Thyroid gland (tissue), 4 donors: ENCODE results near the gene ZMYND10.

Source experiments
- POLR2A ChIP-seq, 2 donors: fragments of 450-650 bp; IDR thresholded peaks; one replicate each; pipeline ENCODE4 v1.6.1; 2017; ENCODE audit warnings: antibody characterized with exemption in 2 of 2, mild to moderate bottlenecking in 2 of 2, moderate library complexity in 1 of 2
- TF ChIP-seq, protein P1 (sequence below), 6 experiments: fragments of 200-600 bp in 3 of 6; fragments of 450-650 bp in 3 of 6; sonication (generic) in 3 of 6; IDR thresholded peaks; one replicate each; pipeline ENCODE4 v1.5.1; 2016 to 2019; ENCODE audit warnings: antibody characterized with exemption in 6 of 6, mild to moderate bottlenecking in 2 of 6, inconsistent platforms in 1 of 6, moderate library complexity in 1 of 6

DNA sequence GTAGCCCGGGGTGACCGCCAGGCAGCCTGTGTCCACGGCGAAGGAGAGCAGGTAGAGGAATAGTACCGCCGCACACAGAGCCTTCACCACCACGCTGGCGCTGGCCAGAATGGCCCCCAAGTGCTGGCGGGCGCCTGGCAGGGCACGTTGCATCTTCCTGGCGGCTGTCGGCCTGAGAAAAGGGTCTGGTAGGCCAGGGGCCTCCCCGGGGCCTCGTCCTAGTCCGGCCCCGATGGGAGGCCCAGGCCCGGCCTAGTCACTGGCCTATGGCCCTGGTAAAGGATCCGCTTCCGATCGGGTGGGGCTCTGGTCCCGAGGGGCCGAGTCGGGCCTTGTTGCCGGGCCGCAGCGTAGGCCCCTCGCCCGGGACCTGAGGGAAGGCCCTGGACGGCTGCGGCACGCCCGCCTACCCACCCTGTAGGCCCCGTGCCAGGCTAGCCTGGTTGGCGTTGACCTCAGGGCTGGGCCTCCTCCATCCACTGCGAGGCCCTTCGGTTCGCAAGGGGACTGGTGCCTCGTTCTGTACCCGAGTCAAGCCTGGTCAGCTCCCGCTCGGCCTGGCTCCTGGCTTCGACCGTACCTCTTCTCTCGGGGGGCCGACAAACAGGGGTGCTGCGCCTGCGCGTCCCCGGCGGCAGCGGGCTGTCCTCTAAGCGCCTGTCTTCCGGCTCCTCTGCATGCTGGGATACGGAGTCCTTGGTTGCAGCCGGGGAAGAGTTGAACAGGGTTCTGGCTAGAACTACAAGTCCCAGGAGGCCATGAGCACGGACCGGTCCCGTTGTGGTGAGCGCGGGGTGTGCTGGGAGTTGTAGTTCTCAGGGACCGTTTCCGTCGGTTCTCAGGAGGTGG lies 13.6 kb upstream of the ZMYND10 start, which contains the start of gene TMEM115:
- TF ChIP-seq, protein P1, sequence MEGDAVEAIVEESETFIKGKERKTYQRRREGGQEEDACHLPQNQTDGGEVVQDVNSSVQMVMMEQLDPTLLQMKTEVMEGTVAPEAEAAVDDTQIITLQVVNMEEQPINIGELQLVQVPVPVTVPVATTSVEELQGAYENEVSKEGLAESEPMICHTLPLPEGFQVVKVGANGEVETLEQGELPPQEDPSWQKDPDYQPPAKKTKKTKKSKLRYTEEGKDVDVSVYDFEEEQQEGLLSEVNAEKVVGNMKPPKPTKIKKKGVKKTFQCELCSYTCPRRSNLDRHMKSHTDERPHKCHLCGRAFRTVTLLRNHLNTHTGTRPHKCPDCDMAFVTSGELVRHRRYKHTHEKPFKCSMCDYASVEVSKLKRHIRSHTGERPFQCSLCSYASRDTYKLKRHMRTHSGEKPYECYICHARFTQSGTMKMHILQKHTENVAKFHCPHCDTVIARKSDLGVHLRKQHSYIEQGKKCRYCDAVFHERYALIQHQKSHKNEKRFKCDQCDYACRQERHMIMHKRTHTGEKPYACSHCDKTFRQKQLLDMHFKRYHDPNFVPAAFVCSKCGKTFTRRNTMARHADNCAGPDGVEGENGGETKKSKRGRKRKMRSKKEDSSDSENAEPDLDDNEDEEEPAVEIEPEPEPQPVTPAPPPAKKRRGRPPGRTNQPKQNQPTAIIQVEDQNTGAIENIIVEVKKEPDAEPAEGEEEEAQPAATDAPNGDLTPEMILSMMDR (IDR thresholded peaks at IDR 0.05) = no peak
- TF ChIP-seq POLR2A (IDR thresholded peaks at IDR 0.05) = peak; percentile 38 to 83
